ENCODE measurements around the gene PAX5. TPM values are rescaled to one million over a fixed set of nuclear protein-coding genes. Genes with fewer than 3 reads are reported as not detected.
"Not testable (repeated sequence)": the region's sequence is repeated elsewhere in the genome, so short reads cannot be mapped to it uniquely, and the experiment has no call there.

The PAX5 gene
- total and polyA plus RNA-seq, 3 donors from 2014 or later = 0.79 to 1.9 (median 1.3) TPM

DNA sequence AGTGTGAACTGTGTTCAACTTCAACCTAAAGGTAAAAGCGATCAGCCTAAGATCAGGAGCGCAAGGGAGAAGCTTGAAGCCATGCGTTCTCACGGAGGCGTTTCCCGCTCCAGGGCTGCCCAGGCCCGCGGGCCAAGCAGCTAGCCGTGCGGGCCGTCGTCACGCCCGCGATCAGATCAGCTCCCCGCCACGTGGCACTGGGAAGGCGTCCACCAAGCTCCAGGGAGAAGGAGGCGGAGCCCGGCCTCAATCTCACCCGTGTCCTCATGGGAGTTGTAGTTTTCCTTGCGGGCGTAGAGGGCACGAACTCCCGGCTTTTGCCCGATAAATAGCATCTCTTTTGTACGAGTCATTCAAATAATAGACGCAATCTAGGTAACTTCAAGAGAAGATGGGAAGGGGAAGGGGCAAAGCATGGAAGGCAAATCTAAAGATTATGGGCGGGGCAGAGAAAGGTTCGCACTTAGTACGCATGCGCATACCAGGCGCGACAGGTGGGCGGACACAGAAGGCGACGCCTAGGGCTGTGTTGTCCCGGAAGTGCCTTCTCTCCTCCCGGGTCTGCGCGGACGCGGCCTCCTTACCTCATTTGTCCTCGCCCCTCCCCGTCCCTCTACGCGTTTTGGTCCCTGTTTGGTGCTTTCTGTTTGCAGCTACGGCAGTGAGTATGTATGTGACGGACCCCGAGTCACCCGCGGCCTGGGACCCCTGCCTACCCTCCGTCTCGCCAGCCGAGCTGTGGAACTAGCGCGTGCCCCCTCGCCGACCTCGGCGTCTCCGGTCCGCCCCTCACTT is 45.5 kb upstream of the PAX5 start:
- H3K27me3 ChIP-seq = no peaks in the 10 kb centered on the region
- no peak for TF ChIP-seq POLR2A (IDR thresholded peaks at IDR 0.05)
- TF ChIP-seq, protein P1, sequence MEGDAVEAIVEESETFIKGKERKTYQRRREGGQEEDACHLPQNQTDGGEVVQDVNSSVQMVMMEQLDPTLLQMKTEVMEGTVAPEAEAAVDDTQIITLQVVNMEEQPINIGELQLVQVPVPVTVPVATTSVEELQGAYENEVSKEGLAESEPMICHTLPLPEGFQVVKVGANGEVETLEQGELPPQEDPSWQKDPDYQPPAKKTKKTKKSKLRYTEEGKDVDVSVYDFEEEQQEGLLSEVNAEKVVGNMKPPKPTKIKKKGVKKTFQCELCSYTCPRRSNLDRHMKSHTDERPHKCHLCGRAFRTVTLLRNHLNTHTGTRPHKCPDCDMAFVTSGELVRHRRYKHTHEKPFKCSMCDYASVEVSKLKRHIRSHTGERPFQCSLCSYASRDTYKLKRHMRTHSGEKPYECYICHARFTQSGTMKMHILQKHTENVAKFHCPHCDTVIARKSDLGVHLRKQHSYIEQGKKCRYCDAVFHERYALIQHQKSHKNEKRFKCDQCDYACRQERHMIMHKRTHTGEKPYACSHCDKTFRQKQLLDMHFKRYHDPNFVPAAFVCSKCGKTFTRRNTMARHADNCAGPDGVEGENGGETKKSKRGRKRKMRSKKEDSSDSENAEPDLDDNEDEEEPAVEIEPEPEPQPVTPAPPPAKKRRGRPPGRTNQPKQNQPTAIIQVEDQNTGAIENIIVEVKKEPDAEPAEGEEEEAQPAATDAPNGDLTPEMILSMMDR (IDR thresholded peaks at IDR 0.05) = no peak
- 0 to 1% methylated on average over 42 to 63 of the region's 63 CpGs for WGBS, 2 donors
- peak overlapping the region; percentile 94 for H3K27ac ChIP-seq
- no peaks in the 10 kb centered on the region for H3K9me3 ChIP-seq
- H3K36me3 ChIP-seq (ENCODE audit: low read depth, missing control alignments) = no peaks in the 10 kb centered on the region
- H3K4me3 ChIP-seq = peak overlapping the region; percentile 95 to 99
- peak; percentile 97 for DNase-seq
- H3K4me1 ChIP-seq = no peaks in the 10 kb centered on the region
- intact Hi-C loops (cut with DNase I; ENCODE audit: low total_unique reads) = no loop called here

DNA sequence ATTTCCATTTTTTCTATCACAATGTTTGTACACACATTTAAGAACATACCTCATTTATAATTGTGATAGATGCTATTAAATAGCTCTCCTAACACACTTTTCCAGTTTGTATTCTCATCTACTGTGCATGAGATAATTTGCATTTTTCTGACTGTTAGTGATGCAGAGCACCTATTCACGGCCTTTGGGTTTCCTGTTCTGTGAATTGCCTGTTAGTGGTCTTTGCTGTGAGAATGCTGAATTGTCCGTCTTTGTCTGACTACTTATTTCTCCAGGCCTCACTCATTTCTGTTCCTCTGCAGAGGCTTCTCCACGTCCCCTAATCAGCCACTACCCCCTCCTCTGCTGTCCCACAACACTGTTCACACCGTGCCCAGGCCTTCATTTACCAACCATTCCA is 40.7 kb upstream of the PAX5 start:
- H3K36me3 ChIP-seq (ENCODE audit: low read depth, missing control alignments); intact Hi-C loops (cut with DNase I; ENCODE audit: low total_unique reads); H3K4me3 ChIP-seq; H3K4me1 ChIP-seq; DNase-seq; H3K27ac ChIP-seq; H3K9me3 ChIP-seq; H3K27me3 ChIP-seq: not testable (repeated sequence)
- 81 to 82% methylated on average over 4 of the region's 4 CpGs for WGBS, 2 donors

GRCh38 chr9:37066139-37066725 is 32.2 kb upstream of the PAX5 start:
- H3K27ac ChIP-seq = no peak overlapping the region
- no peaks in the 10 kb centered on the region for H3K4me1 ChIP-seq
- intact Hi-C loops (cut with DNase I; ENCODE audit: low total_unique reads) = no loop called here
- no peaks in the 10 kb centered on the region for H3K27me3 ChIP-seq
- TF ChIP-seq, protein P1 (IDR thresholded peaks at IDR 0.05) = no peak
- TF ChIP-seq POLR2A (IDR thresholded peaks at IDR 0.05) = no peak
- WGBS, 2 donors = 58 to 60% methylated on average over 3 of the region's 3 CpGs
- no peaks in the 10 kb centered on the region for H3K36me3 ChIP-seq (ENCODE audit: low read depth, missing control alignments)
- H3K4me3 ChIP-seq = no peak overlapping the region
- no peaks in the 10 kb centered on the region for H3K9me3 ChIP-seq
- DNase-seq = no peak

- WGBS, 2 donors = 78 to 90% methylated on average over 4 of the region's 4 CpGs
- TF ChIP-seq POLR2A (IDR thresholded peaks at IDR 0.05) = no peak
- TF ChIP-seq, protein P1 (IDR thresholded peaks at IDR 0.05) = no peak
- no peak overlapping the region for H3K4me3 ChIP-seq
- no peak overlapping the region for H3K27ac ChIP-seq
- no peaks in the 10 kb centered on the region for H3K9me3 ChIP-seq
- intact Hi-C loops (cut with DNase I; ENCODE audit: low total_unique reads) = no loop called here
- no peaks in the 10 kb centered on the region for H3K4me1 ChIP-seq
- H3K27me3 ChIP-seq = no peaks in the 10 kb centered on the region
- no peak for DNase-seq
- no peaks in the 10 kb centered on the region for H3K36me3 ChIP-seq (ENCODE audit: low read depth, missing control alignments)
Measured at GRCh38 chr9:37062336-37062735, 28.3 kb upstream of the PAX5 start.

DNA sequence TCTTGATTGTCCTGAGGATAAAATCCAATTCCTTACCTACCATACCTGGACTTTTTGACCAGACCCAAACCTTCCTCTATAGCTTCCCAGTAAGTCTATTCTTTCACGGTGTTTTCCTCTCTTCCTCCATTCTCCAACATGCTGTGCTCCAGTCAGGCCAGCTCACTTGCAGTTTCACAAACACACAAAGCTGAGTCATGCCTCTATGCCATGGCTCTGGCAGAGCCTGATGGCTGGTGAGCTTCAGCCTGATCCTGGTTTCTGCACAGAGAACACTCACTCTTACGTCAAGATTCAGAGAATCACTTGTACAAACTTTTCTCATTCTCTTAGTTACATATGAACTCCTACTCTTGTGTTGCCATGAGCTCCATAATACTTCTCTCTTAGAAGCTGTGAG is 27.7 kb upstream of the PAX5 start:
- no peaks in the 10 kb centered on the region for H3K4me1 ChIP-seq
- no peaks in the 10 kb centered on the region for H3K27me3 ChIP-seq
- no peaks in the 10 kb centered on the region for H3K36me3 ChIP-seq (ENCODE audit: low read depth, missing control alignments)
- H3K4me3 ChIP-seq = no peak overlapping the region
- intact Hi-C loops (cut with DNase I; ENCODE audit: low total_unique reads) = no loop called here
- no peaks in the 10 kb centered on the region for H3K9me3 ChIP-seq
- H3K27ac ChIP-seq = no peak overlapping the region
- TF ChIP-seq, protein P1 (IDR thresholded peaks at IDR 0.05) = no peak
- TF ChIP-seq POLR2A (IDR thresholded peaks at IDR 0.05) = no peak
- no peak for DNase-seq
- 90 to 94% methylated on average over 2 of the region's 2 CpGs for WGBS, 2 donors
